ENCODE measurements around the gene ZNF552. TPM values are rescaled to one million over a fixed set of nuclear protein-coding genes. Genes with fewer than 3 reads are reported as not detected.
"Not testable (repeated sequence)": the region's sequence is repeated elsewhere in the genome, so short reads cannot be mapped to it uniquely, and the experiment has no call there.

ZNF552 gene
- total RNA-seq, 8 experiments from 2014 or later, result 4.4 to 20.0 (median 6.8) TPM

GRCh38 chr19:57815247-57816075 is 748 bp upstream of the ZNF552 start:
- in situ Hi-C loops (cut with MboI; ENCODE audit: low pct_unique_long_range_greater_than_20kb in 2 of 9, low sequenced_read_pairs in 9 of 9, unreplicated experiment in 9 of 9), result no loop called here
- ATAC-seq (replicated peaks in 6 of 8), result no peak
- WGBS, 10 experiments, result 69 to 100% (median 94%) methylated on average over 1 to 10 of the region's 17 CpGs
- Histone ChIP-seq H3K4me1 (replicated peaks in 1 of 2) (peaks cover 0 to 11% of the 10 kb centered on the region in 2 donors), H3K27ac (peak overlapping the region; percentile 49 to 64), H3K4me3 (peak overlapping the region; percentile 47 to 71 (median 64))

- Histone ChIP-seq H3K27ac (peak overlapping the region; percentile 51 to 64), H3K4me3 (peak overlapping the region; percentile 47 to 71 (median 64)), H3K4me1 (replicated peaks in 1 of 2) (peaks cover 0 to 8% of the 10 kb centered on the region in 2 donors)
- peak in 3 of 8 experiments; percentile 8 to 41 (median 20) for ATAC-seq (replicated peaks in 6 of 8)
- 0 to 30% (median 8%) methylated on average over 1 to 7 of the region's 13 CpGs; no CpG with 5 or more reads in 2 of the 10 experiments for WGBS, 10 experiments
- in situ Hi-C loops (cut with MboI; ENCODE audit: low pct_unique_long_range_greater_than_20kb in 2 of 9, low sequenced_read_pairs in 9 of 9, unreplicated experiment in 9 of 9), result no loop called here
These were observed 701 bp downstream of the ZNF552 start for GRCh38 chr19:57813919-57814504.

GRCh38 chr19:57812975-57813820 is 1.5 kb downstream of the ZNF552 start:
- H3K27ac ChIP-seq; ATAC-seq (replicated peaks in 6 of 8); in situ Hi-C loops (cut with MboI; ENCODE audit: low pct_unique_long_range_greater_than_20kb in 2 of 9, low sequenced_read_pairs in 9 of 9, unreplicated experiment in 9 of 9); H3K4me1 ChIP-seq (replicated peaks in 1 of 2): not testable (repeated sequence)
- 50 to 100% (median 93%) methylated on average over 1 to 6 of the region's 13 CpGs; no CpG with 5 or more reads in 5 of the 10 experiments for WGBS, 10 experiments
- peak overlapping the region in 2 of 5 donors; percentile 63 to 71 for H3K4me3 ChIP-seq

GRCh38 chr19:57812226-57812625 is 2.5 kb downstream of the ZNF552 start:
- ATAC-seq (replicated peaks in 6 of 8), result no peak
- no peak overlapping the region for H3K4me3 ChIP-seq
- H3K27ac ChIP-seq, result no peak overlapping the region
- 67 to 100% (median 96%) methylated on average over 1 to 2 of the region's 3 CpGs for WGBS, 10 experiments
- H3K4me1 ChIP-seq (replicated peaks in 1 of 2), result peaks cover 0 to 8% of the 10 kb centered on the region in 2 donors
- in situ Hi-C loops (cut with MboI; ENCODE audit: low pct_unique_long_range_greater_than_20kb in 2 of 9, low sequenced_read_pairs in 9 of 9, unreplicated experiment in 9 of 9), result no loop called here

GRCh38 chr19:57810410-57811295 is 4.1 kb downstream of the ZNF552 start:
- H3K27ac ChIP-seq; ATAC-seq (replicated peaks in 6 of 8); in situ Hi-C loops (cut with MboI; ENCODE audit: low pct_unique_long_range_greater_than_20kb in 2 of 9, low sequenced_read_pairs in 9 of 9, unreplicated experiment in 9 of 9); H3K4me1 ChIP-seq (replicated peaks in 1 of 2); H3K4me3 ChIP-seq: not testable (repeated sequence)
- 67 to 100% (median 92%) methylated on average over 1 to 12 of the region's 17 CpGs; no CpG with 5 or more reads in 1 of the 10 experiments for WGBS, 10 experiments

- Histone ChIP-seq H3K4me1 (replicated peaks in 1 of 2) (peaks cover 4 to 17% of the 10 kb centered on the region in 2 donors), H3K27ac (no peak overlapping the region), H3K4me3 (no peak overlapping the region)
- in situ Hi-C loops (cut with MboI; ENCODE audit: low pct_unique_long_range_greater_than_20kb in 2 of 9, low sequenced_read_pairs in 9 of 9, unreplicated experiment in 9 of 9), result no loop called here
- 42 to 100% (median 96%) methylated on average over 1 to 2 of the region's 2 CpGs; no CpG with 5 or more reads in 5 of the 10 experiments for WGBS, 10 experiments
- ATAC-seq (replicated peaks in 6 of 8), result no peak
These were observed 7.2 kb downstream of the ZNF552 start for GRCh38 chr19:57807541-57807940.

- Histone ChIP-seq H3K4me1 (replicated peaks in 1 of 2) (peaks cover 4 to 17% of the 10 kb centered on the region in 2 donors), H3K27ac (peak overlapping the region; percentile 67 to 89), H3K4me3 (peak overlapping the region; percentile 31 to 44 (median 38))
- in situ Hi-C loops (cut with MboI; ENCODE audit: low pct_unique_long_range_greater_than_20kb in 2 of 9, low sequenced_read_pairs in 9 of 9, unreplicated experiment in 9 of 9), result no loop called here
- WGBS, 10 experiments, result 0 to 26% (median 4%) methylated on average over 2 to 15 of the region's 19 CpGs; no CpG with 5 or more reads in 1 of the 10 experiments
- peak; percentile 59 to 87 (median 84) for ATAC-seq (replicated peaks in 6 of 8)
These were observed 11.0 kb downstream of the ZNF552 start for GRCh38 chr19:57803594-57804325.

GRCh38 chr19:57803265-57803593 is 11.5 kb downstream of the ZNF552 start:
- Histone ChIP-seq H3K27ac (no peak overlapping the region), H3K4me1 (replicated peaks in 1 of 2) (peaks cover 6 to 17% of the 10 kb centered on the region in 2 donors), H3K4me3 (peak overlapping the region; percentile 31 to 44 (median 38))
- in situ Hi-C loops (cut with MboI; ENCODE audit: low pct_unique_long_range_greater_than_20kb in 2 of 9, low sequenced_read_pairs in 9 of 9, unreplicated experiment in 9 of 9), result no loop called here
- WGBS, 10 experiments, result 0 to 25% (median 11%) methylated on average over 1 to 6 of the region's 6 CpGs
- ATAC-seq (replicated peaks in 6 of 8), result no peak

GRCh38 chr19:57802269-57802668 is 12.4 kb downstream of the ZNF552 start:
- in situ Hi-C loops (cut with MboI; ENCODE audit: low pct_unique_long_range_greater_than_20kb in 2 of 9, low sequenced_read_pairs in 9 of 9, unreplicated experiment in 9 of 9), result no loop called here
- Histone ChIP-seq H3K4me1 (replicated peaks in 1 of 2) (peaks cover 6 to 17% of the 10 kb centered on the region in 2 donors), H3K4me3 (no peak overlapping the region), H3K27ac (no peak overlapping the region)
- 40 to 100% (median 86%) methylated on average over 1 to 3 of the region's 4 CpGs; no CpG with 5 or more reads in 4 of the 10 experiments for WGBS, 10 experiments
- no peak for ATAC-seq (replicated peaks in 6 of 8)

- H3K4me1 ChIP-seq (replicated peaks in 1 of 2), result peaks cover 6 to 17% of the 10 kb centered on the region in 2 donors
- no peak for ATAC-seq (replicated peaks in 6 of 8)
- H3K4me3 ChIP-seq, result no peak overlapping the region
- H3K27ac ChIP-seq, result no peak overlapping the region
- in situ Hi-C loops (cut with MboI; ENCODE audit: low pct_unique_long_range_greater_than_20kb in 2 of 9, low sequenced_read_pairs in 9 of 9, unreplicated experiment in 9 of 9), result no loop called here
- 60 to 99% (median 80%) methylated on average over 1 to 5 of the region's 5 CpGs; no CpG with 5 or more reads in 1 of the 10 experiments for WGBS, 10 experiments
These were observed 14.0 kb downstream of the ZNF552 start for GRCh38 chr19:57800696-57801095.

- H3K4me1 ChIP-seq (replicated peaks in 1 of 2); H3K27ac ChIP-seq; H3K4me3 ChIP-seq; in situ Hi-C loops (cut with MboI; ENCODE audit: low pct_unique_long_range_greater_than_20kb in 2 of 9, low sequenced_read_pairs in 9 of 9, unreplicated experiment in 9 of 9): not testable (repeated sequence)
- 80% methylated on average over 1 of the region's 1 CpG; no CpG with 5 or more reads in 9 of the 10 experiments for WGBS, 10 experiments
- peak in 1 of 8 experiments; percentile 63 for ATAC-seq (replicated peaks in 6 of 8)
These were observed 18.1 kb downstream of the ZNF552 start for GRCh38 chr19:57796580-57796979.
